Stimulated activated CD4-positive, alpha-beta T cell treated with anti-CD3 and anti-CD28 coated beads, Interleukin-4, amount 100 ng/mL, for 1 hour (primary cell): ENCODE measurements around the gene FAM3C.
A peak's percentile ranks its signal among the peaks of the same experiment; 100 is the strongest.

Experiments
- DNase-seq: peaks from one replicate; pipeline ENCODE4 v3.0.0-alpha.2; 2020

Gene FAM3C

DNA sequence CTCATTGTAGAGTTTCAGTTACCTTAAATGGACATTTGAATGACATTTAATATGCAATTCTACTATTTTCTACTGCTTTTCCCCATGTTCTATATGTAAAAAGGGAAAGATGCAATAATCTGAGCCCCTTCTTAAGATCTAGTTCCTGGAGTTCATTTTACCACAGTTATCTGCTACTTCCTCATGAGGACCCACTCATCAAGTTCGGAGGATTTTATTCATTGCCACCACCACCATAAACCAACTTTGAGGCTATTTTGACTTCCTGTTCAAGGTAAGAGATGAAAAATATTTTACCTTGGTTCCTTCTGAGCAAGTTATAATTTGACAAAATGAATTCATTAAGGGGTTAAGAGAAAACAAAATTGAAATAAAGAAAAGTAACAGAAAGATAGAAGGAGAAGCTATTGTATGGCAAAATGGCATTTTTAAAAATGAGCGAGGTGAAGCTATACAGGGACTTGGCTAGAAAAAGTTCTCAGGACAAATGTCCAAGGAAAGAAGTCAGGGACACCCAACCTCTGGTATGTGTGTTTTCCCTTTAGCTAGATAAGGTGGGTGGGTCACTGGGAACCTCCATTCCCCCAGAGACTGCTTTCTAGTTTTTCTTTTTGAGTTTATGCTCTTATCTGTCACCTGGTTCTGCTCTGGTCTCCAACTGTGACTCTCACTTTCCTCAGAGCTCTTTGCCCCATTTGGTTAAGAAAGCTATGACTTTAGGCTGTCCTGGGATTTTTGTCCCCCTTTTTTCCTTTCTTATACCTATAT lies 14.9 kb upstream of the FAM3C start:
- DNase-seq = no peak

- no peak for DNase-seq
Observed at GRCh38 chr7:121406944-121407343, 10.8 kb upstream of the FAM3C start.

- no peak for DNase-seq
Observed at GRCh38 chr7:121406461-121406860, 10.4 kb upstream of the FAM3C start.

DNA sequence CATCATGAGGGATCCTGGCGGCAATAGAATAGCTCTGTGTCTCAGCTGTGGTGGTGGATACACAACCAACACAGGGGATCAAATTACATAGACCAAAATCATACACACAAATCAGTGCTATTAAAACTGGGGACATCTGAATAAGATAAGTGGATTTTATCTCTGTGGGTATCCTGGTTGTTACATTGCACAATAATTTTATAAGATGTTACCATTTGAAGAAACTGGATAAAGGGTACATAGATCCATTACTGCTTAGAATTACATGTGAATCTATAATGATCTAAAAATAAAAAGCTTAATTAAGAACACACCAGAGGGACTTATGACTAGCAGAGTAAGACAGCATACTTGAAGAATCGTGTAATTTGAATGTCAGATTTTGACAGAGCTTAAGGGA lies 8.2 kb upstream of the FAM3C start:
- no peak for DNase-seq

DNA sequence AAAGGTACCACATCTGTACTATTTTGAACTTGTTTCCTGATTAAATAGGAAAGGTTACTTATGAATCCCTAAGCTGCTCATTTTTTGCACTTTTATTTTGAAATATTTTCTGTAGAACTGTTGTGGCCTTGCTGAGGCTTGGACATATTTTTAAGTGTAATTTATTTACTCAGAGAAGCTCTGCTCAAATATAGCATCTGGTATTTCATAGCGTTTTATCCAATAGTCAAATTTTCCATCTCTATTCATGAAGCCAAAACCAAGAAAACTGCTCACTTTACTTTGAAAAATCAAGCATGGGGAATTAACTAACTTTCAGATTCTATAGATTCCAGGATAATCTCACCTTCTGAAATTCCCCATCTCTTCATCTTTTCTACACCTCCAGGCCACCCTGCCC lies 6.6 kb upstream of the FAM3C start:
- DNase-seq = no peak

DNA sequence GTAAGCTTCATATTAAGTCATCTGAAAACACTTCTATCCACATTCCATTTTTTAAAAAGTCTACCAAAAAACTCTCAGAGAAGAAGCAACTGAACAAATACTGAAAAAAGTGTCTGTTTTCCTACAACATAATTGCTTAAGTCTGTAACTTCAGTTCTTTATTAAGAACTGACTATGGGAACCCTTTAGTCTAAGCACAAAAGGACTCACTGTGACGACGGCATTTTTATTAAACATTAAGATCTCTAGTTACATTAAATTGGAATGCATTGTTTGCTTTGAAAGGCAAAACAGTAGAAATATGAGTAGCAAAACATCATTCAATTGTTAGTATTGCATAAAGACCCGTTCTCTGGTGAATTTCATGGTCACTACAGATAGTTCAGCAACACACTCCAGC lies 5.8 kb upstream of the FAM3C start:
- DNase-seq = no peak

GRCh38 chr7:121398246-121398645 lies 2.1 kb upstream of the FAM3C start:
- DNase-seq = no peak

DNA sequence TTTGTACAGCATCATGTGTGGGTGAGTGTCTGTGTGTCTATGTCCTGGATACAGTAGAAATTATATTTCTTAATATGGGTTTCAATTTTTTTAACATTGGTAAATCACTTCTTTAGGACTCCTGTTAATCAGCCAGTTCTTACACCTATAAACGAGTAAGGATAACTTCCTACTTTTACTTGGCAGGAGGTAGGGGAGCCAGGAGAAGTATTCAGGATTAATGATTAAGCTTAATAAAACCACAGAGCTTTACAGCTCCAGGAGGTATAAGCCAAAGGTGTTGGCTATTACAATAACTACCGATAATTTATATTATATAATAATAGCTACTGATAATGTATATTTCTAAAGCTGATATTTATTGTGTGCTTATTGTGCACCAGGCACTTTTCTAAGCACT lies 1.7 kb upstream of the FAM3C start:
- DNase-seq = no peak

- no peak for DNase-seq
Observed at GRCh38 chr7:121397361-121397760, 1.3 kb upstream of the FAM3C start.

DNA sequence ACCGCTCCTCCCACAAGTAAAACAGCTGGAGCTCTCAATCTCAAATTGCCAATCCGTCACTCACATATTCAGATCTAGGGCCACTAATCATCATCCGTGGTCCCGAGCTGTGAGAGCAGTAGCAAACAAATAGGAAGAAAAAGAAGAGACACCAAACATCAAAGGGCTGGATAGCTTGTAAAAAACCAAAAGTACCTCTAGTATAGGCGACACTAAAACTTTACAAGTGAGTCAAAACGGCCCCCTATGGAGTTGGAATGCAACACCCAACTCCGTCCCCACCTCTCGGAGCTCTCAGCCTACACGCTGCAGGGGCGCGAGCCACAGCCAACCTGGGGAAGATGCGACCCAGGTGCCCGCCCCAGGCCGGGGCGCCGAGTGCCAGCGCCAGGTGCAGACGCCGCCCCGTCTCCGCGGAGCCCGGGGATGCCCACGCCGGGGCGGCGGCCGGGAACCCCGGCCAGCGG lies 581 bp downstream of the FAM3C start:
- DNase-seq = peak; percentile 55

DNA sequence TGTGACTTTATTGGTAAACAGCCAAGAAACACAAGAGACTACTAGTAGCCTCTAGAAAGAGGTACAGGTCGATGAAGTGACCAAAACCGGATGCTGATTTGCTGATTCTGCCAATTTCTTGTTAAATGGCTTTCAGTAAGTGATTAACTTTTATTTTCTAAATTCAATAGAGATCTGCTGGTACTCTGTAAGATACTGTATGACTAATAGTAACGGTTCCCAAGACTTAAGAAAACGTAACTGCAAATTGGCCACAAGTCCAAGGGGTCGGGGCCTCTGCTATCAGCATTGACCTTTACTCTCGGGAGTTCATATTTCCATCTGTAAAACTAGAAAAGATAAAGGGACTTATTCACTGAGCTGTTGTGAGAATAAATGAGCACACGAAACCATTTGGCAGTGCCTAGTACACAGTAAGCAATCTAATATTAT lies 1.4 kb downstream of the FAM3C start:
- no peak for DNase-seq

GRCh38 chr7:121393005-121393366 lies 3.1 kb downstream of the FAM3C start:
- DNase-seq = no peak

GRCh38 chr7:121392277-121393004 lies 3.7 kb downstream of the FAM3C start:
- DNase-seq = no peak

GRCh38 chr7:121391686-121392085 lies 4.4 kb downstream of the FAM3C start:
- DNase-seq = no peak

DNA sequence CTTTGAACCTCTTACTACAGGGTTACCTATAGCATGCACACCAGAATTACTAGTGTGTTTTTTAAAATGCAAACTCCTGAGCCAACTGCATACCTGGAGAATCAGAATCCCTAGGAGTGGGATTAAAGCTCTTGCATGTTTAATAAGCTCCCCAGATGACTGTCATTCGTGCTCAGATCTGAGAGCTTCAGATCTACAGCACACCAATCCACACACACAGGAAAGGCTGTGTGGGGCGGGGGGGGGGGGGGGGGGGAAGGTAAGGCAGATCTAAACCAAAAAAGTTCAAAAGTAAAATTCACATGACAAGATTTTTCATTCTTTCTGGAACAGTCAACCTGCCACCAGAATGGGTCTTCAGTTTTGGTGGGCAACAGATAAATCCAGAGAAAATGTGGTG lies 5.5 kb downstream of the FAM3C start:
- no peak for DNase-seq

DNA sequence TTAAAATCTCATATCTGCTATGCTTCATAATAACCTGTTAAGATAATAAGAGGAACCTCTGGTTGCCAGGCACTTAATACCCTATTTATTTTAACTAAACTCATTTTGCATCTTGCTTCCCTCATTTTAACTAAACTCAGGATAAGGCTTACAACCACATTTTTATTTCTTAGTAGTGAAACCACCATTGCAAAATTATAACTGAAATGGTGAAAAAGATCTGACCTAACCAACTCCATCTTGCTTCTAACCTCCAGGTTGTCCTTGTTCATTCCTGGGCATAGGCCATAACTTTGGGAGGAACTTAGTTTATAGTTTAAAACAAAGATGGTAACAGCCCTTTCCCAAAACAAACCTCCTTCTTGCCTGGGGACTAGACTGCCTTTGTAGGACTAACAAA lies 6.0 kb downstream of the FAM3C start:
- DNase-seq = no peak

DNA sequence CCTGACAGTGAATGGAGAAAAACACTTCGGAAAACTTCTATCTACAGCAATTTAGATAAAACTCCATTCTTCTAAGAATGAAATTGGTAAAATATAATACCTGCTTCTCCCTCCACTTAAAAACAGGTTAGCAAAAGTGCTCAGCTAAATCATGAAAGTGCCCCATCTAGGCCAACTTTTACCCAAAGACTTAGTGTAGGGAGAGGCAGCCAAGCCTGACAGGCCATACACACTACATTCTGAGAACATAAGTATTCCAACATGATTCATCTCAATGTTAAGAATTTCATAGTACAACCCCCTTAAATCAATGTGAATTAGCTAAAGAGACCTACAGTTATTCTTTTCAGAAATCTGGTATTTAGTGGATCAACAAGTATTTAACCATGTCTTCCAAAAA lies 7.2 kb downstream of the FAM3C start:
- DNase-seq = no peak

- no peak for DNase-seq
Observed at GRCh38 chr7:121385800-121386179, 10.3 kb downstream of the FAM3C start.

- no peak for DNase-seq
Observed at GRCh38 chr7:121385056-121385799, 10.9 kb downstream of the FAM3C start.

GRCh38 chr7:121384265-121384664 lies 11.8 kb downstream of the FAM3C start:
- no peak for DNase-seq

- no peak for DNase-seq
Observed at GRCh38 chr7:121383235-121383910, 12.7 kb downstream of the FAM3C start.

GRCh38 chr7:121382473-121382872 lies 13.6 kb downstream of the FAM3C start:
- no peak for DNase-seq

GRCh38 chr7:121379930-121380329 lies 16.2 kb downstream of the FAM3C start:
- DNase-seq = no peak
